Gastrocnemius medialis (tissue), 4 donors: ENCODE measurements around the gene WDR35. TPM values are rescaled to one million over a fixed set of nuclear protein-coding genes. Genes with fewer than 3 reads are reported as not detected.

Experiments
- ATAC-seq, 2 donors: fragments of 150-250 bp; one replicate each; pipeline ENCODE4 v1.9.1; 2016
- DNase-seq, 2 donors: peaks; one replicate each; pipeline ENCODE4 v3.0.0-alpha.2; 2019
- H3K27ac ChIP-seq, 4 donors: fragments of 200-600 bp; sonication (generic); 1 replicate in 1 of 4; 2 replicates in 3 of 4; pipeline ENCODE4 v1.5.1; 2016 to 2018; ENCODE audit warnings: mild to moderate bottlenecking in 2 of 4, moderate library complexity in 1 of 4
- H3K27me3 ChIP-seq, 3 donors: fragments of 200-600 bp; sonication (generic) in 2 of 3; 1 replicate in 1 of 3; 2 replicates in 2 of 3; pipeline versions ENCODE4 v1.5.1 to v1.6.0; 2016 to 2019; ENCODE audit warnings: mild to moderate bottlenecking in 1 of 3, moderate library complexity in 1 of 3
- H3K36me3 ChIP-seq, 2 donors: fragments of 200-600 bp; sonication (generic) in 1 of 2; one replicate each; pipeline ENCODE4 v1.5.1; 2017 to 2018
- H3K4me1 ChIP-seq, 2 donors: fragments of 200-600 bp; sonication (generic) in 1 of 2; one replicate each; pipeline ENCODE4 v1.5.1; 2016 to 2017; ENCODE audit warnings: mild to moderate bottlenecking in 2 of 2
- H3K4me3 ChIP-seq, 4 donors: fragments of 200-600 bp; sonication (generic) in 3 of 4; 1 replicate in 1 of 4; 2 replicates in 3 of 4; pipeline ENCODE4 v1.5.1; 2016 to 2019; ENCODE audit warnings: mild to moderate bottlenecking in 2 of 4
- H3K9me3 ChIP-seq, 3 donors: fragments of 200-600 bp; sonication (generic) in 2 of 3; 1 replicate in 1 of 3; 2 replicates in 2 of 3; pipeline ENCODE4 v1.5.1; 2016 to 2019
- POLR2A ChIP-seq, 2 donors: fragments of 450-650 bp; IDR thresholded peaks; one replicate each; pipeline ENCODE4 v1.6.1; 2017; ENCODE audit warnings: antibody characterized with exemption in 2 of 2, mild to moderate bottlenecking in 2 of 2, moderate library complexity in 2 of 2
- in situ Hi-C, 4 donors: fragments of 200-750 bp; cut with MboI; loops; one replicate each; pipeline versions ENCODE4 v1.15.0 to v1.8.0; 2017; ENCODE audit warnings: low sequenced_read_pairs in 4 of 4
- intact Hi-C: fragments of 100-400 bp; cut with DNase I; formaldehyde crosslinking; loops from one replicate; pipeline ENCODE4 v1.15.1; 2023; ENCODE audit warnings: low total_unique reads
- total RNA-seq, 4 donors: library from RNA; depleted of rRNA; stranded (reverse); fragments of >200 nt; gene quantifications; one replicate each; pipeline versions ENCODE4 v1.1.0 to v1.2.3, GENCODE V29; 2016
- TF ChIP-seq, protein P1 (sequence below), 5 experiments: fragments of 450-650 bp in 3 of 5; fragments of 200-600 bp in 2 of 5; sonication (generic) in 2 of 5; IDR thresholded peaks in 4 of 5; conservative IDR thresholded peaks in 1 of 5; 1 replicate in 4 of 5; 2 replicates in 1 of 5; pipeline ENCODE4 v1.5.1; 2016 to 2019; ENCODE audit warnings: antibody characterized with exemption in 5 of 5, mild to moderate bottlenecking in 3 of 5, moderate library complexity in 3 of 5

WDR35 gene
- total RNA-seq, 4 donors from 2014 or later = 3.3 to 4.5 (median 3.7) TPM

GRCh38 chr2:19916385-19916950 is 73.4 kb downstream of the WDR35 start:
- Histone ChIP-seq H3K27me3 (no peaks in the 10 kb centered on the region), H3K9me3 (no peaks in the 10 kb centered on the region), H3K4me1 (no peaks in the 10 kb centered on the region), H3K4me3 (no peak overlapping the region), H3K27ac (no peak overlapping the region), H3K36me3 (no peaks in the 10 kb centered on the region)
- in situ Hi-C loops (no loop called here), intact Hi-C loops (no loop called here)
- TF ChIP-seq POLR2A (IDR thresholded peaks at IDR 0.05) = no peak
- TF ChIP-seq, protein P1, sequence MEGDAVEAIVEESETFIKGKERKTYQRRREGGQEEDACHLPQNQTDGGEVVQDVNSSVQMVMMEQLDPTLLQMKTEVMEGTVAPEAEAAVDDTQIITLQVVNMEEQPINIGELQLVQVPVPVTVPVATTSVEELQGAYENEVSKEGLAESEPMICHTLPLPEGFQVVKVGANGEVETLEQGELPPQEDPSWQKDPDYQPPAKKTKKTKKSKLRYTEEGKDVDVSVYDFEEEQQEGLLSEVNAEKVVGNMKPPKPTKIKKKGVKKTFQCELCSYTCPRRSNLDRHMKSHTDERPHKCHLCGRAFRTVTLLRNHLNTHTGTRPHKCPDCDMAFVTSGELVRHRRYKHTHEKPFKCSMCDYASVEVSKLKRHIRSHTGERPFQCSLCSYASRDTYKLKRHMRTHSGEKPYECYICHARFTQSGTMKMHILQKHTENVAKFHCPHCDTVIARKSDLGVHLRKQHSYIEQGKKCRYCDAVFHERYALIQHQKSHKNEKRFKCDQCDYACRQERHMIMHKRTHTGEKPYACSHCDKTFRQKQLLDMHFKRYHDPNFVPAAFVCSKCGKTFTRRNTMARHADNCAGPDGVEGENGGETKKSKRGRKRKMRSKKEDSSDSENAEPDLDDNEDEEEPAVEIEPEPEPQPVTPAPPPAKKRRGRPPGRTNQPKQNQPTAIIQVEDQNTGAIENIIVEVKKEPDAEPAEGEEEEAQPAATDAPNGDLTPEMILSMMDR (IDR thresholded peaks at IDR 0.05 in 4 of 5, conservative IDR thresholded peaks at IDR 0.05 in 1 of 5) = no peak
- DNase-seq (no peak), ATAC-seq (no peak)

DNA sequence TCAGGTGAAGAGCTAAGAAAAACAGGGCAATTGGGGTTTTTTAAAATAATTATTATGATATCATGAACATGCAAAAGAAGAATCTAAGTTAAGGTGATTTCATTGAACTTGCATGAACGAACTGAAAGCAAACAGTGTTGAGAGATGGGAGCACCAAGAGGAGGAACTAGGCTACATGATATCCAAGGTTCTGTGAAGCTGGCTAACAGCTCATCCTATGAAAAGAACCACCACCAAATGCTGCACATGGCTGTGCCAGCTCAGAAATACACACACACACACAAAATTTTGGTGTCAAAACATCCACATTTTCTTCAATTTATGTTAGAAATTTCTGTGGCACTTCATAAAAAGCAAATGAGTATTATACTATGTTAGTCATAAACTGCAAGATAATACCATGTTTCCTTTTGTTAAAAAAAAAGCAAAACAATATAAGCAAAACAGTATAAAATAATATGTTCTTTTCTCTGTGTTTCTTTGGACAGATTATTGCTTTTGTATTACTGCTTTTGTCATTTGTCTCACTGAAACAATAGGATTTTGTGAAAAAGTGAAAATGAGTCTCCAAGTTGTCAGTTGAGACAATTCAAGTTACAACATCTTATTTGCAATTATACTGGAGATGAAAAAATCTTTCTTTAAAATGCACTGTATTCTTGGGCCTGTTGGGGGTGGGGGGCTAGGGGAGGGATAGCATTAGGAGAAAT is 75.5 kb downstream of the WDR35 start:
- Histone ChIP-seq H3K27me3 (no peaks in the 10 kb centered on the region), H3K4me3 (no peak overlapping the region), H3K27ac (no peak overlapping the region), H3K4me1 (no peaks in the 10 kb centered on the region), H3K9me3 (no peaks in the 10 kb centered on the region), H3K36me3 (no peaks in the 10 kb centered on the region)
- intact Hi-C loops = no loop called here
- ATAC-seq (no peak), DNase-seq (no peak)
- no peak for TF ChIP-seq POLR2A (IDR thresholded peaks at IDR 0.05)
- TF ChIP-seq, protein P1 (IDR thresholded peaks at IDR 0.05 in 4 of 5, conservative IDR thresholded peaks at IDR 0.05 in 1 of 5) = no peak
- in situ Hi-C loops = no loop called here

DNA sequence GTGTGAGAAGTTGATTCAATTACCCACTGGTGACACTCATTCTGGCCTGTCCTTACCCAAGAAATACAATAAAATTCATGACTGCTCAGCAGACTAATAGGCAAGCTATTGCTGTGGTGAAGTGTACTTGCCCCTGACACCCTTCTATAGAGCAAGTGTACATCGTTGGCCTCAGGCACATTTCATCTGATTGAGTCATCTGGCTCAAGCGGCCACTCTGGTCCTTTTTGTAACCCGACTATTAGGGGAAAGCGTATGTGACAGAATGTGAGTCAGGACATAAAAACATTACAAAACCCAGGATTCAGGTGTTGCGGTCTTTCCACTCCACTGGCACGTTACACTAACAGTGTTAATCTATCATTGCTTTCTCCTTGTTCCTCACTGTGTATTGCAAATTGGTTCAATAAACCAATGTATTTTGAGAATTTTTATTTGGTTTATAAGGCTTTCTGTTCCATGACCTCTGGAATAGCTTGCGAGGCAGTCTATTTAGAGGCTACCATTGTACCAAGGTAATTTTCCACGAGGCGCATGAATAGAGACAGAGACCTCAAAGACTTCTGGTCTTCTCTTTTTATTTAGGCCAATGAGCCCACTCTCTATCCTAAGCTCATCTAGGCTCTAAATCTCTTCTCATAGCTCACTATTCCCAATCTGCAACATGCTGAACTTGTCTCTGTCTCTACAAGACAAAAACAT is 77.9 kb downstream of the WDR35 start:
- intact Hi-C loops (no loop called here), in situ Hi-C loops (no loop called here)
- H3K4me3 ChIP-seq = no peak overlapping the region
- ATAC-seq (no peak), DNase-seq (no peak)
- H3K27me3 ChIP-seq = no peaks in the 10 kb centered on the region
- no peaks in the 10 kb centered on the region for H3K4me1 ChIP-seq
- no peak overlapping the region for H3K27ac ChIP-seq
- H3K36me3 ChIP-seq = no peaks in the 10 kb centered on the region
- no peaks in the 10 kb centered on the region for H3K9me3 ChIP-seq
- TF ChIP-seq POLR2A (IDR thresholded peaks at IDR 0.05) = no peak
- TF ChIP-seq, protein P1 (IDR thresholded peaks at IDR 0.05 in 4 of 5, conservative IDR thresholded peaks at IDR 0.05 in 1 of 5) = no peak

DNA sequence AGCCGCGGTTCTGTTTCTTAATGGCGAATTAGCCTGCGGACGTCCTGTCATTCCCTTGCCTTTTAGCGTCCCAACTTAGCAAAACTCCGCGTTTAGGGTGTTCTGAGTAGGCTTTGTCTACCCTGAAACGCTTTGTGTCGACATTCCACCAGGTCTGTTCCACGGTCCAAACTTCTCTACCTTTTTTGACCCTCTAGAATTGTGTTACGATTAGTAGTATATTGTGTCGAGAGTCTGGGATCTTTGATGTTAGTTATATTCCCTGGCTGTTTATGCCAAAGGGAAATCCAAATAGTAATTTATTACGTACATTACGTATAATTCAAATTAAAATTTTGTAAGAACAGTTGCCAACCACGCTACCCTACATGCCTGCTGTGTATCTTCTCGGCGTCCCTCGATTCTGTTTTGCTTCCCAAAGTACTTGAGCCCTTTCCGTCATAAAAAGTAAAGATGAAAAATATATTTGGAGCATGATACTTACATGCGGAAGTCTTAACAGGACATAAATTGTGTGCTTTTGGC is 87.6 kb downstream of the WDR35 start:
- ATAC-seq (peak; percentile 19 to 26), DNase-seq (no peak)
- Histone ChIP-seq H3K36me3 (no peaks in the 10 kb centered on the region), H3K4me1 (peaks cover 37 to 43% of the 10 kb centered on the region in 2 donors), H3K9me3 (no peaks in the 10 kb centered on the region), H3K27me3 (no peaks in the 10 kb centered on the region), H3K27ac (peak overlapping the region; percentile 90 to 98 (median 96)), H3K4me3 (peak overlapping the region; percentile 60 to 96 (median 92))
- intact Hi-C loops = loop anchor here (5.0 kb wide), 3 partner anchors 90 to 1340 kb away; partner anchors contain the start of genes RDH14 and WDR35
- no peak for TF ChIP-seq POLR2A (IDR thresholded peaks at IDR 0.05)
- TF ChIP-seq, protein P1 (IDR thresholded peaks at IDR 0.05 in 4 of 5, conservative IDR thresholded peaks at IDR 0.05 in 1 of 5) = no peak
- in situ Hi-C loops = no loop called here
